Loucy (cell line): Measurements from ENCODE around the gene C9.

ENCODE experiments used
- H2AFZ ChIP-seq: fragments of 200-600 bp; sonication (generic); 2 replicates; pipeline ENCODE4 v1.6.0; 2016; ENCODE audit warnings: antibody characterized with exemption, mild to moderate bottlenecking, low read length, moderate library complexity
- H3F3A ChIP-seq: fragments of 200-600 bp; 2 replicates; pipeline ENCODE4 v1.6.0; 2016; ENCODE audit warnings: antibody characterized with exemption, low read depth, mild to moderate bottlenecking
- H3K27me3 ChIP-seq: fragments of 200-600 bp; sonication (generic); 2 replicates; pipeline ENCODE4 v1.6.1; 2014; ENCODE audit warnings: low read length, mild to moderate bottlenecking; ENCODE audit not compliant: insufficient read depth, poor library complexity, severe bottlenecking
- H3K36me3 ChIP-seq: fragments of 200-600 bp; sonication (generic); 2 replicates; pipeline ENCODE4 v1.6.1; 2016; ENCODE audit warnings: low read length; ENCODE audit not compliant: insufficient read depth
- H3K4me1 ChIP-seq: fragments of 200-600 bp; sonication (generic); 2 replicates; pipeline ENCODE4 v1.5.1; 2014; ENCODE audit warnings: low read length, mild to moderate bottlenecking; ENCODE audit not compliant: insufficient read depth, poor library complexity, severe bottlenecking
- H3K4me2 ChIP-seq: fragments of 200-600 bp; sonication (generic); 2 replicates; pipeline ENCODE4 v1.6.0; 2014; ENCODE audit warnings: antibody characterized with exemption, low read length, low read depth, mild to moderate bottlenecking; ENCODE audit not compliant: poor library complexity, severe bottlenecking
- H3K4me3 ChIP-seq: fragments of 200-600 bp; sonication (generic); 2 replicates; pipeline ENCODE4 v1.5.1; 2014; ENCODE audit warnings: low read length, mild to moderate bottlenecking, mixed read lengths; ENCODE audit not compliant: poor library complexity, severe bottlenecking
- H3K79me2 ChIP-seq: fragments of 200-600 bp; sonication (generic); 2 replicates; pipeline ENCODE4 v1.6.1; 2014; ENCODE audit warnings: low read length; ENCODE audit not compliant: insufficient read depth
- H3K9ac ChIP-seq: fragments of 200-600 bp; sonication (generic); 2 replicates; pipeline ENCODE4 v1.6.0; 2014; ENCODE audit warnings: mild to moderate bottlenecking, low read depth, low read length, moderate library complexity; ENCODE audit not compliant: poor library complexity, severe bottlenecking
- H3K9me2 ChIP-seq: fragments of 200-600 bp; sonication (generic); replicated peaks from 2 replicates; pipeline ENCODE4 v1.6.1; 2016; ENCODE audit warnings: low read depth, low read length, mixed read lengths
- H3K9me3 ChIP-seq: fragments of 200-600 bp; sonication (generic); 2 replicates; pipeline ENCODE4 v1.6.1; 2014; ENCODE audit warnings: mild to moderate bottlenecking, antibody characterized with exemption, low read length, low read depth; ENCODE audit not compliant: insufficient read depth
- H4K20me1 ChIP-seq: fragments of 200-600 bp; sonication (generic); 2 replicates; pipeline ENCODE4 v1.6.0; 2014; ENCODE audit warnings: antibody characterized with exemption, low read length, mild to moderate bottlenecking; ENCODE audit not compliant: insufficient read depth, poor library complexity, severe bottlenecking
- CTCF ChIP-seq: fragments of 200-600 bp; sonication (generic); conservative IDR thresholded peaks from 2 replicates; pipeline ENCODE4 v1.5.1; 2014; ENCODE audit warnings: mild to moderate bottlenecking, antibody characterized with exemption, low read length
- EZH2phosphoT487 ChIP-seq: fragments of 200-600 bp; IDR thresholded peaks from 2 replicates; pipeline ENCODE4 v1.6.1; 2018; ENCODE audit warnings: antibody characterized with exemption, mild to moderate bottlenecking, moderate library complexity, borderline replicate concordance

Gene C9

DNA sequence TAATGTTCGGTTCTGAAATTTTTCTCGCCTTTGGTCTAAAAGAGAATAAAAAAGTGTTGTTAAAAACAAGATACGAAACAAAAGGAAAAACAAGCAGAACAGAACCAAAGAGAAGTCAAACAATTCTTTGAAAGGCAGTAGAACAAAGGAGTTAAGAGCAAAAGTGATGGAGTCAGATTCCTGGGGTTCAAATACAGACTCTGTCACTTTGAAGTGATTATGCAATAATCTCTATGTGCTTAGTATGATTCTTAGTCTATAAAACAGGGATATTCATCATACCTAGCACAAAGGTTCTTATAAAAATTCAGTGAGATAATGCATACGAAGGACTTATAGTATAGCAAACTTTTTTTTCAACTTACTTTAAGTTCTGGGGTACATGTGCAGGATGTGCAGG, 48.3 kb downstream of the C9 start:
- H3K4me2 ChIP-seq: no peak overlapping the region
- no peaks in the 10 kb centered on the region for H4K20me1 ChIP-seq
- no peaks in the 10 kb centered on the region for H3K9me3 ChIP-seq
- H3K27me3 ChIP-seq: no peaks in the 10 kb centered on the region
- no peaks in the 10 kb centered on the region for H3K4me1 ChIP-seq
- H3K9me2 ChIP-seq: no peaks in the 10 kb centered on the region
- H3K36me3 ChIP-seq: no peaks in the 10 kb centered on the region
- TF ChIP-seq CTCF: no peak
- TF ChIP-seq EZH2phosphoT487: no peak
- H3K4me3 ChIP-seq: no peak overlapping the region
- no peak overlapping the region for H3K9ac ChIP-seq
- no peaks in the 10 kb centered on the region for H3K79me2 ChIP-seq
- H2AFZ ChIP-seq: no peak overlapping the region
- H3F3A ChIP-seq: no peaks in the 10 kb centered on the region

- H4K20me1 ChIP-seq: no peaks in the 10 kb centered on the region
- H3K79me2 ChIP-seq: no peaks in the 10 kb centered on the region
- no peaks in the 10 kb centered on the region for H3K4me1 ChIP-seq
- no peak overlapping the region for H2AFZ ChIP-seq
- H3K4me3 ChIP-seq: no peak overlapping the region
- TF ChIP-seq EZH2phosphoT487 (no peak), CTCF (no peak)
- no peak overlapping the region for H3K4me2 ChIP-seq
- H3K9me3 ChIP-seq: no peaks in the 10 kb centered on the region
- no peaks in the 10 kb centered on the region for H3K27me3 ChIP-seq
- H3K36me3 ChIP-seq: no peaks in the 10 kb centered on the region
- no peak overlapping the region for H3K9ac ChIP-seq
- no peaks in the 10 kb centered on the region for H3K9me2 ChIP-seq
- H3F3A ChIP-seq: no peaks in the 10 kb centered on the region
Observed at GRCh38 chr5:39314591-39314990, 49.7 kb downstream of the C9 start.

DNA sequence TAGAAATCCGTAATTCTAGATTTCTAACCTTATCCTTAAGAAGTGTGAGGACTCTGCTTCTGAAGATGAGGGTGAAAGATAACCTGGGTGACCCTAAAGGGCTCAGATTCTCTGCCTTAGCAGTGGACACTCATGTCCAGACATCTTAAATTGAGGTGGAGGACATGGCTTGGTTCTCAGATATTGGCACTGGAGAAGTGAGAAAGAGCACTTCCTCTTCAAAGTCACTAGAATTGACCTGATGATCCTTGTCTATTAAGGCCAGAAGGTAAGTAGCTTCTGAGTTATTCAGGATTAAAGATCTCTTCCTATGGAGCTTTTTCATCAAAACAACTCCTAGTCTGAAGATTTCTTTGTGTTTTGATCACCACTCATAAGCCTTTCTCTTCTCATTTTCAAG, 54.8 kb downstream of the C9 start:
- Histone ChIP-seq H3K4me1 (no peaks in the 10 kb centered on the region), H3F3A (no peaks in the 10 kb centered on the region), H3K9me3 (no peaks in the 10 kb centered on the region), H3K36me3 (no peaks in the 10 kb centered on the region), H3K9ac (no peak overlapping the region), H3K79me2 (no peaks in the 10 kb centered on the region), H3K9me2 (no peaks in the 10 kb centered on the region), H2AFZ (no peak overlapping the region), H3K4me3 (no peak overlapping the region), H3K27me3 (no peaks in the 10 kb centered on the region), H3K4me2 (no peak overlapping the region), H4K20me1 (no peaks in the 10 kb centered on the region)
- TF ChIP-seq EZH2phosphoT487 (no peak), CTCF (no peak)
